ENCODE measurements around the gene TBX19.

TBX19 gene

GRCh38 chr1:168360151-168361021, 79.7 kb downstream of the TBX19 start:
- peak; percentile 33 for DNase-seq

DNA sequence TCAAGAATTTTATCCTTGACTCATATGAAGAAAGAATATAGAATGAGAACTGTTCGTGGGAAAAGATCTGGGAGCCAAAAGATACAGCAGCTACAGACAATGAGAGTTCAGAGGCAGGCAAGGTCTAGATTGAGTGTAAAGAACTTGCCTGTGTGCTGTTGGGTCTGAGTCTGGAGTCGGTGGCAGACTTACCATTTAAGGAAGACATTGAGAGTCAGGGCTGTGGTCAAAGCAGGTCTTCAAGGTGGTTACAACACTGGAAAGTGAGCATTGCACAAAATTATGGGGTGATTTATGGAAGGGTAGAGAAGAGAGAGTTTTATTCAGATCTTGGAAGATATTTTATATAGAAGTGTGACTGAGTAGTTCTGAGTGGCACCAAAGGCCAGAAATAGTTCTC, 80.6 kb downstream of the TBX19 start:
- DNase-seq = no peak

DNA sequence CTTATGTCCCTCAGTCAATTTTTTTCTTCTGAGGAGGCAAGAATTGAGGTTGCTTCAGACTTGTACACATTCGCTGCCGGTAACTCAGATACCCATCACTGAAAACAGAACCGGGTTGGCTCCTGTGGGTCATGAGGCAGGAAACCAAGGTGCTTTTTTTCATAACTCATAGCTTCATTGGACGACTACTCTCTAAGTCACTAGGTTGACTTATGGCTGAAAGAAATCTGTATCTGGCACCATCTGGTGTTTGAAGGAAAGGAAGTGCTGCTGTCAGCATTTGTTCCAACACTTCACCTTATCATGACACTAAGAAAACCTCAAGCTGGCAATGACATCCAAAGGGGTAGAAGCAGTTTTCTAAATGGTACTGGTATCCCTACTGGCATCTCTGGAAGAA, 82.3 kb downstream of the TBX19 start:
- no peak for DNase-seq
